Epithelial cell of esophagus (primary cell): ENCODE data around the gene TPSB2.
"Not testable (repeated sequence)": the region's sequence is repeated elsewhere in the genome, so short reads cannot be mapped to it uniquely, and the experiment has no call there.

ENCODE experiments used
- DNase-seq: peaks from one replicate; pipeline ENCODE4 v3.0.0; 2010; ENCODE audit warnings: low read depth
- H3K4me3 ChIP-seq: 2 replicates; pipeline ENCODE4 v1.5.1; 2011; ENCODE audit warnings: mild to moderate bottlenecking, low read length, control low read depth
- CTCF ChIP-seq: IDR thresholded peaks from 2 replicates; pipeline ENCODE4 v1.5.1; 2011; ENCODE audit warnings: low read depth, mild to moderate bottlenecking, low read length, control low read depth, inconsistent platforms; ENCODE audit not compliant: insufficient read depth; ENCODE audit errors: missing control alignments

The TPSB2 gene

GRCh38 chr16:1247903-1248537 lies 18.0 kb upstream of the TPSB2 start:
- H3K4me3 ChIP-seq, DNase-seq: not testable (repeated sequence)

- no peak overlapping the region for H3K4me3 ChIP-seq
- no peak for TF ChIP-seq CTCF
- no peak for DNase-seq
Observed at GRCh38 chr16:1245452-1246020, 15.6 kb upstream of the TPSB2 start.

- TF ChIP-seq CTCF = no peak
- no peak for DNase-seq
- H3K4me3 ChIP-seq = no peak overlapping the region
Observed at GRCh38 chr16:1244881-1245280, 14.9 kb upstream of the TPSB2 start.

- not testable (repeated sequence) for DNase-seq, H3K4me3 ChIP-seq
Observed at GRCh38 chr16:1243907-1244850, 14.2 kb upstream of the TPSB2 start.

GRCh38 chr16:1243363-1243762 lies 13.4 kb upstream of the TPSB2 start:
- DNase-seq, H3K4me3 ChIP-seq: not testable (repeated sequence)

- H3K4me3 ChIP-seq = not testable (repeated sequence)
Observed at GRCh38 chr16:1241081-1241480, 11.1 kb upstream of the TPSB2 start.

GRCh38 chr16:1240436-1240835 lies 10.5 kb upstream of the TPSB2 start, which contains the start of gene TPSAB1:
Gene TPSAB1, plus strand, starts transcription at chr16:1240705. Its CDS starts 234 bp downstream, at chr16:1240939.
- not testable (repeated sequence) for H3K4me3 ChIP-seq, DNase-seq

More at GRCh38 chr16:1241081-1241480, 11.1 kb upstream of the TPSB2 start:
- DNase-seq = not testable (repeated sequence)

- not testable (repeated sequence) for DNase-seq, H3K4me3 ChIP-seq
Observed at GRCh38 chr16:1239575-1239974, 9.6 kb upstream of the TPSB2 start.

- not testable (repeated sequence) for H3K4me3 ChIP-seq
Observed at GRCh38 chr16:1238909-1239308, 8.9 kb upstream of the TPSB2 start.

GRCh38 chr16:1237990-1238389 lies 8.0 kb upstream of the TPSB2 start:
- TF ChIP-seq CTCF = no peak
- no peak overlapping the region for H3K4me3 ChIP-seq
- DNase-seq = no peak

More at GRCh38 chr16:1238909-1239308, 8.9 kb upstream of the TPSB2 start:
- DNase-seq = not testable (repeated sequence)

GRCh38 chr16:1236659-1237058 lies 6.7 kb upstream of the TPSB2 start:
- DNase-seq, H3K4me3 ChIP-seq: not testable (repeated sequence)

GRCh38 chr16:1232049-1232748 lies 2.2 kb upstream of the TPSB2 start:
- H3K4me3 ChIP-seq, DNase-seq: not testable (repeated sequence)

GRCh38 chr16:1231301-1231700 lies 1.3 kb upstream of the TPSB2 start:
- DNase-seq, H3K4me3 ChIP-seq: not testable (repeated sequence)

GRCh38 chr16:1230471-1231212 lies 658 bp upstream of the TPSB2 start:
- not testable (repeated sequence) for H3K4me3 ChIP-seq, DNase-seq
